ENCODE measurements around the gene SETD4.

GRCh38 chr21:36053715-36054062 lies 6.6 kb downstream of the SETD4 start:
- TF ChIP-seq CTCF (IDR thresholded peaks at IDR 0.05 in 2 of 3, conservative IDR thresholded peaks at IDR 0.05 in 1 of 3; ENCODE audit: borderline replicate concordance in 1 of 3, insufficient read depth in 1 of 3, low read depth in 2 of 3, low read length in 2 of 3) (no peak), EZH2 (IDR thresholded peaks at IDR 0.05) (no peak), SP1 (IDR thresholded peaks at IDR 0.05; ENCODE audit: low read depth) (no peak), TCF7L2 (IDR thresholded peaks at IDR 0.05; ENCODE audit: borderline replicate concordance, extremely low read depth, insufficient read depth, insufficient read length) (no peak), ZBTB33 (IDR thresholded peaks at IDR 0.05; ENCODE audit: extremely low read depth, insufficient replicate concordance, low read length) (no peak), EZH2phosphoT487 (IDR thresholded peaks at IDR 0.05; ENCODE audit: borderline replicate concordance) (no peak), SIN3A (IDR thresholded peaks at IDR 0.05; ENCODE audit: low read depth) (no peak), POLR2A (IDR thresholded peaks at IDR 0.05; ENCODE audit: borderline replicate concordance, extremely low read depth, insufficient read depth, insufficient read length) (no peak)
